Endothelial cell of hepatic sinusoid (primary cell): ENCODE results near the gene SORCS1.

Source experiments
- in situ Hi-C: cut with HindIII; loops from 2 replicates; pipeline ENCODE4 v1.10.0; 2017; ENCODE audit warnings: low sequenced_read_pairs

SORCS1 gene

GRCh38 chr10:106908225-106908624, 256.3 kb downstream of the SORCS1 start:
- in situ Hi-C loops = no loop called here

GRCh38 chr10:106904209-106904608, 260.3 kb downstream of the SORCS1 start:
- in situ Hi-C loops = no loop called here

DNA sequence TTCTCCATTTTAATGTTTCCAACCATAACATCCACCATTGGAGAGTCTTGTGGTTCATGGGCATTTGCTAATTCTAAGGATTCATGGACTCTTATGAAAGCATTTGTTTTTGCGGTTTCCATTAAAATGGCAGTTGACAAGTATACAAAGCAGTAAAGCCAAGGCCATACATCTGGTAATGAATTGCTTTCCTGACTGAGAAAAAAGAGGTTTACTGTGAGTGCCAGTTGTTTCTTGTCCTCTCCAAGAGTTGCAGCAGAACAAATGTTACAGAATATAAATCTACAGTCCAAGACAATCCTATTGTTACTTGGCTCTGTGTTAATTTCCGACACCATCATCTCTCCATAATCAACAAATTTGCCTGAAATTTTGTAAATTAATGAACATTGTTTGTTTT, 261.3 kb downstream of the SORCS1 start:
- in situ Hi-C loops = no loop called here

GRCh38 chr10:106900016-106900652, 264.4 kb downstream of the SORCS1 start:
- in situ Hi-C loops = no loop called here

DNA sequence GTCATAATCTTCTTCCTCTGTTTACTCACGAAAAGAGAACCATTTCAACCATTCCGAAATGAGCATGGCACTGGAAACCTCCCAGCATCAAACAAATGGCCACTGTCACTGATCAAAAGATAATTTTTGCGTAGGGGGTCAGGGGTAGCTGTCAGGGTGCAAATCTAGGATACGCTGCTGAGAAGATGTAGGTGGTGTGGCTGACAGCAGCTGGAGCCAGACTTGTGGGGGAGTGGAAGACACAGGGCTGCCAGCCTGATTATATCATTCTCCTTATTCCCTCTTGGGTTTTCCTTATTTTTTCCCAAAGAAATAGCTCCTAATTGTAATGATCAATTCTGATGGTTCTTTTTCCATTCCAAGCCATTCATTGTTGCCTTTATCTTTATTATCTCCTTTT, 266.1 kb downstream of the SORCS1 start:
- in situ Hi-C loops = no loop called here

DNA sequence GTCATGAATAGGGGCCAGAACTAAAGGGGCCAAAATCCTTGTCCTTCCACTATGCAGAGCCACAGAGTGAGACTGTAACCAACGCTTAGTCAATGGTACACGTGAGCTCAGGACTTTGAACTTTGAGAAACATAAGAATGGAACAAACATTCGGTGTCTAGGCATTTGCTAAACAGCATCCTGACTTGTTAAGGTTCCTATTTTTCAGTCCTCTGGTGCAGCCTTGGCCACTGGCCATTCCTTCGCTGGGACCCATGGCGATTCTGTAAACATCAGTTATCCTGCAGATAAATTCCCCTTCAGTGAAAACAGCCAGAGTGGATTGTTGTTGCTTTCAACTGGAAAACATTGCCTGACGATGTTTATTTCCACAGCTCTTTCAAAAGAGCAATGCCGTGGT, 266.8 kb downstream of the SORCS1 start:
- in situ Hi-C loops = no loop called here

DNA sequence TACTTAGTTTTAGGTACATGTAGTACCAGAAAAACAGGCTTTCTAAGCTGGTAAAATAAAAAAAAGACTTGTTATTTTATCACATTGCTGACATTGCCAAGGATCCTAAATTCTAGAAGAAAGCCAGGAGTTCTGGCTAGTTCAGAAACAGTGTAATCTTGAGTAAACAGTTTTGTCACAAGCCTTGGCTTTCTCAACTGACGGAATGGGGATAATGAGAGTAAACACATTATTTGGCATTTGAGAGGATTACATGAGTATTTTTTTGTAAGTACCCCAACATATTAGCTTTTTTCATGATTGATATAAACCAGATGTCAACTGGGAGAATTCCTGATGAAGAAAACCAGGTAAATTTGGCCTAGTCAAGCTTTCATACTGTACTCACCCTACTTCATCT, 269.8 kb downstream of the SORCS1 start:
- in situ Hi-C loops = no loop called here

DNA sequence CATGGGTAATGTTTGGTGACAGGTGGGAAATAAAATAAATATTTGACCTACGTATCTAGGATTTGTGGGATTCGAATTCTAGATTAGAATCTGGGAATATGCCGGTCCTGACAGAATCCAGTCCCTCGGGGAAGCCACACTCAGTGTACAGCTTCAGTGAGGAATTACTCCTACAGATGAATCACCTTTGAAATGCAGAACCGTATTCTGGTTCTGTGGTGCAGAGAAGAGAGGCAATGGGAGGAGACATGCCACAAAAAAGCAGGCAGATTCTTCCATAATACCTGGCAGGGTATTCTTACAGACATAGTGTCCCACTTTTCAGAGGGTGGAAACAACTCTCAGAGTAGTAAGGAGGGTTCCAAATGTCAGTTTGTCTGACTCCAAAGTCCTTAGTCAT, 286.9 kb downstream of the SORCS1 start:
- in situ Hi-C loops = no loop called here

DNA sequence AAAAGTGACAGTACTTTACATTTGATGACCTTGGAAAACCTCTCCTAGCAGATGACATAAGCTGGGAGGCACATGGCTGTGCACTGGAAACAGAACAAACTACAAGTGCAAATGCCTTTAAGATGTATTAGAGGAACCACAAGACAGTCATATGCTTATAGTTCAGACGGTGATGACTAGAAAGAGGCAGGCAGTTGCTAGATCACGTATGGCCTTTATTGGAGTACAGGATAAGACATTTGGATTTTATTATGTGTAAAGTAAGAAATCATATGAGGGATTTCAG, 290.0 kb downstream of the SORCS1 start:
- in situ Hi-C loops = no loop called here

DNA sequence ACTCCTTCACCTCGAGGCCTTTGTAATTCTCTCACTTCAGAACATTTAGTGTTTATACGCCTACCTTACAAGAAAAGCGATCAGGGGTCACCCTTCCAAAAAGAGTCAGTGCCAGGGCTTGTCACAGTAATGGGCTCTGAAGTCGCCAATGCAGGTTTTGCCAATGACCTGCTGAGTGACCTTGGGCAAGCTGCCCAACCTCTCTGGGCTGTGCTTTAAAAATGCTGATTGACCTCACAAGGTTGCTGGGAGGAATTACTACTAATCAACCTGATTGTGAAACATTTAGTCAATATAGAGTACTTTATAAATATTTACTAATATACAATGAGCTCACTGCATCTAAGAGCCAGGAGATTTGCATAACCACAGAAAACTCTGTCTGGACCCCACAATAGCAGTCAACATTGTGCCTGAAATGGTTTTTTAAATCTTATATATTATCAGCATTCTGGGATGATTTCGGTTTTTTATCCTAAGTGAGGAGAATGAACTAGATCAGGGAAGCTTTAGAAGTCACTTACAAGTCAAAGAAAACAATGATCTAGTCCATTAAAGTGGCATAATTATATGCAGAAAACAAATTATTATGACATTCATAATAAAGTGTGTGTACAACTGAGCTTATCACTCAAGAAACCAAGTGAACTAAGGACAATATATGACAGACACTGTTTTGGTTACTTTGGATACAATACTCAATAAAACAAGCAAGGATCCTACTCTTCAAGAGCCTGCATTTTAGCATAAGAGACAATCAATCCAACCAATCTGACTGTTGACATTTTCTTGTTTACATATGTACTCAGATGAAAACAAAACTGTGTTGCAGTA, 290.5 kb downstream of the SORCS1 start:
- in situ Hi-C loops = no loop called here

DNA sequence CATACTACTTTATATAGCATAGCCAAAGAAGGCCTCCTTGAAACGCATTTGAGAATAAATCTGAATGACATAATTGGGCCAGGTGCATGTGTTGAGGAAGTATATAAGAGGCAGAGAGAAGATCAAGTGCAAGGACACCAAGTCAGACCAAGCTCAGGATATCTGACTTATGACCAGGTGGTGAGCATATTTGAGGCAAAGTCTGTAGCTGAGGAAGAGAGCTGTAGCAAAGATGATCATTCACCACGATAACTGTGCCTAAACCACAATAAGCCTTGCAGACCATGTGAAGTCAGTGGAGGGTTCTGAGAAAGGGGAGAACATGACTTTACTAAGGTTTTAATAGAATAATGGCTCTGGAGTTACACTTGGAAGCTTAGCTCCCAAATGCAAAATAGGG, 292.3 kb downstream of the SORCS1 start:
- in situ Hi-C loops = no loop called here

- in situ Hi-C loops = no loop called here
Measured at GRCh38 chr10:106866244-106866845, 298.2 kb downstream of the SORCS1 start.

DNA sequence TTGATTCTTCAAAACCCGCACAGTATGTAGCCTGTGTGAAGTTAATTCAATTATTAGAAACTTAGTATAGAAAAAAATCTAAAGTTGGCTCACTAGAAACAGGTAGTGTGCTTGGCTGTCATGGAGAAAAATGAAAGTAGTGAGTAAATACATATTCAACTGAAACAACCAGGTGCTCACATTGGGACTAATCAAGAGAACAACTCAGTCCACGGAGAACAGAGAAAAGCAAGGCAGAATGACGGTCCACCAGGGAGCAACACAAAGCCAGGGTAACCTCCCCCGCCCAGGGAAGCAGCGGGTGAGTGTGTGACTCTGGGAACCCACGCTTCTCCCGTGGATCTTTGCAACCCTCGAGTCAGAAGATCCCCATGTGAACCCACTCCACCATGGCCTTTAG, 300.5 kb downstream of the SORCS1 start:
- in situ Hi-C loops = no loop called here

DNA sequence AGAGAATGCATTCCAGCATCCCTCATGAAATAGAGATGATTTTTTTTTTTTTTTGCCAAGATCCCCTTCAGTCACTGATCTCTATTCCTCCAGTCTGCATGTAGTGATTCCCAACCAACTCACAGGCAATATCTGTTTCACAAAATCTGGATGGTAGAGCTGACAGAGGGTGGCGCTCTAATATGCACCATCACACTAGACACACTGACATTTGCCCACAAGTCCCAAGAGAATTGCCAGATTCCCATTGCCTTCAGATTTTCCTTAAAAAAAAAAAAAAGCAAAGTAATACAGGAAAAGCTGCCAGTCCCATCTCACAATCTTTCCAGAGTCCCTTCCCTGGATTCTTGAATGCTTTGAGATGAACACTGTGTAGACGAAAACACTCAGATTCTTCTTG, 301.0 kb downstream of the SORCS1 start:
- in situ Hi-C loops = no loop called here

DNA sequence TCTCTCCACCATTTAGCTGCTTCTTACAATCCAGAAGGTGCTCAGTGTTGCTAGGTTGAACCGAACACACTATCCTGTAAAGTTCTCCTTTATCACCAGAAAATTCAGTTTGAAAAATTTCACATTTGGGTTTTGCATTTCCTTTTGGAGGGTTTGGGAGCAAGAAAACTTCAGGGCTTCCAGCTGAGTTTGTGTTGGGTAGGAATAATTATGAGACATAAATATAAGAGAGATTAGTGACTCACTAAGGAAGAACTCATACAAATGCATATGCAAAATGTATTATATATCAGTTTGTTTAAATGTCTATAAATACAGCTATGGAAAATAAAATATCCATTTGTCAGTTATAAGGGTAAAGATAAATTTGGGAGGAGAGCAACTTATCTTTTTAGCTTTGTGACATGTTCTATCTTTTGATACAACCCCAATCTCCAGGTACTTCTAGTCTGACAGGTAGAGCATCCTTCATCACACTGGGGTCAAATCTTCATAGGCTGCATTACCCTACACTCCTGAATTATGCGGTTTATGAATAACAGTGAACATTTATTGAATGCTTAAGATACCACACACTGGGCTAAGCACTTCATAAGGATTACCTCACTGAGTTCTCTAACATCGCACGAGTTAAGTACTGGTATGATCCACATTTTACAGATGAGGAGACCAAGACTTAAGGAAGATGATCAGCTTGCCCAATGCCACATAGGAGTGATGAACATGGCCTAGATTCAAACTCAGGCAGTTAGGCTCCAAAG, 304.4 kb downstream of the SORCS1 start:
- in situ Hi-C loops = no loop called here

DNA sequence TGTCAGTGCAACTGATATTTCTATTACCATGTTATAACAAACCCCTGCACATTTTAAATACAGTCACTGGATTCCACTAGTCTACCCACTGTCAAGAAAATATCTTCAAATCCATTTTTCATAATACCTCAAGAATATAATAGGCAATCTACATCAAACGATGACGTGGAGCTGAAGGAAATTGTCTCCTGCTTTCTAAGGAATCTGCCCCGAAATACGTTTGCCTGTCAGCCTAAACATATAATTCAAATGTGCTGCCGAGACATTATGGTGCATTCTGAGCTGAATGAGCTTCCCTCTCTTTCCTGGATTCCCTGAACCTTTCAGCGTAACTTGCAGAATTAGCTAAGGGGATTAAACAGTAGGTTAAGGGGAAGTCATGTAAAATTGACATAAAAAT, 306.8 kb downstream of the SORCS1 start:
- in situ Hi-C loops = no loop called here

- in situ Hi-C loops = no loop called here
Measured at GRCh38 chr10:106857213-106857612, 307.3 kb downstream of the SORCS1 start.

GRCh38 chr10:106836933-106837663, 327.4 kb downstream of the SORCS1 start:
- in situ Hi-C loops = no loop called here

GRCh38 chr10:106832846-106833245, 331.7 kb downstream of the SORCS1 start:
- in situ Hi-C loops = no loop called here

DNA sequence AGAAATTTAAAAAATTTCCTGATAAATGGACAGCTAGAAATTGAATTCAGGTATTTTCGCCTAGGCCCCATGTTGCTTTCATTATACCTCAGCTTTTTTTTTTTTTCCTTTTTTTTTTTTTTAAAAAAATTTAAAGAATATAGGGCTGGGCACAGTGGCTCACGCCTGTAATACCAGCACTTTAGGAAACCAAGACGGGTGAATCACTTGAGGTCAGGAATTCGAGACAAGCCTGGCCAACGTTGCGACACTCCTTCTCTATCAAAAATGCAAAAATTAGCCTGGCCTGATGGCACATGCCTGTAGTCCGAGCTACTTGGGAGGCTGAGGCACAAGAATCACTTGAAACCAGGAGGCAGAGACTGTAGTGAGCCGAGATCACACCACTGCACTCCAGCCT, 334.0 kb downstream of the SORCS1 start:
- in situ Hi-C loops = no loop called here

DNA sequence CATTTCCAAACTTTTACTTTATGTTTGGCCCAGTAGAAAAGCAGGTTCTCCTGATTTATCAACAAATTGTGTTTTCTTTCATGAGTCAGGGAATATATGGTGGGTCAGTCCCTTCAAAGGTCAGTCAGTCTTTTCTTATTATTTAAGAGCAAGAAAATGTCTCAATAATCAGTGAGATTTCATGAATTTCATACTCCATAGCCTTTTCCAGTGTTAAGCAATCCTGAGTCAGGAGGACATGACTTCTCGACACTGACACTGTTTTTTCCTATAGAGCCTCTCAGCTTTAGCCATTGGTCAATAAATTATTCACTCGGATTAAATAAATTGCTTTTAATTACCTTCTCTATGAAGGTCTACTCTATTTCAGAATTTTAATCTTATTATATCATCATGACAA, 334.5 kb downstream of the SORCS1 start:
- in situ Hi-C loops = no loop called here
